KMS-11 (cell line): ENCODE results near the gene SH3TC1.

Source experiments
- H2AFZ ChIP-seq: fragments of 200-600 bp; sonication (generic); 2 replicates; pipeline ENCODE4 v1.6.1; 2016; ENCODE audit warnings: antibody characterized with exemption, mixed run types, low read depth
- H3K27ac ChIP-seq: fragments of 200-600 bp; sonication (generic); 2 replicates; pipeline ENCODE4 v1.6.1; 2016; ENCODE audit warnings: mild to moderate bottlenecking, mixed run types
- H3K27me3 ChIP-seq: fragments of 200-600 bp; sonication (generic); 2 replicates; pipeline ENCODE4 v1.6.1; 2017; ENCODE audit warnings: mild to moderate bottlenecking, low read depth, mixed run types, moderate library complexity; ENCODE audit not compliant: insufficient read depth
- H3K36me3 ChIP-seq: fragments of 200-600 bp; sonication (generic); 2 replicates; pipeline ENCODE4 v1.6.1; 2017; ENCODE audit warnings: mild to moderate bottlenecking, mixed run types; ENCODE audit not compliant: insufficient read depth
- H3K4me1 ChIP-seq: fragments of 200-600 bp; sonication (generic); 2 replicates; pipeline ENCODE4 v1.6.1; 2016; ENCODE audit warnings: mild to moderate bottlenecking, low read depth, mixed run types; ENCODE audit not compliant: poor library complexity, severe bottlenecking
- H3K4me2 ChIP-seq: fragments of 200-600 bp; sonication (generic); 2 replicates; pipeline ENCODE4 v1.7.0; 2016; ENCODE audit warnings: mild to moderate bottlenecking, mixed run types
- H3K4me3 ChIP-seq: fragments of 200-600 bp; sonication (generic); IDR thresholded peaks from 2 replicates; pipeline ENCODE4 v1.6.1; 2017; ENCODE audit warnings: low read depth, low read length, mixed read lengths; ENCODE audit not compliant: insufficient read depth
- H3K79me2 ChIP-seq: fragments of 200-600 bp; sonication (generic); 2 replicates; pipeline ENCODE4 v1.6.1; 2016; ENCODE audit warnings: low read depth, mixed run types; ENCODE audit not compliant: insufficient read depth
- H3K9ac ChIP-seq: fragments of 200-600 bp; sonication (generic); 2 replicates; pipeline ENCODE4 v1.6.1; 2016; ENCODE audit warnings: mild to moderate bottlenecking, mixed run types
- H4K20me1 ChIP-seq: fragments of 200-600 bp; sonication (generic); 2 replicates; pipeline ENCODE4 v1.6.1; 2016; ENCODE audit warnings: mild to moderate bottlenecking, mixed run types; ENCODE audit not compliant: insufficient read depth
- CTCF ChIP-seq: fragments of 200-600 bp; sonication (generic); conservative IDR thresholded peaks from 2 replicates; pipeline ENCODE4 v1.6.1; 2017; ENCODE audit warnings: low read depth, mild to moderate bottlenecking, antibody characterized with exemption, low read length, moderate library complexity, mixed read lengths

Gene SH3TC1

GRCh38 chr4:8185930-8186329, 13.2 kb upstream of the SH3TC1 start:
- no peaks in the 10 kb centered on the region for H3K36me3 ChIP-seq
- no peak for TF ChIP-seq CTCF
- H3K27ac ChIP-seq = no peak overlapping the region
- no peak overlapping the region for H3K9ac ChIP-seq
- H3K4me1 ChIP-seq = no peaks in the 10 kb centered on the region
- no peak overlapping the region for H3K4me2 ChIP-seq
- H4K20me1 ChIP-seq = no peaks in the 10 kb centered on the region
- H3K4me3 ChIP-seq = no peak overlapping the region
- no peaks in the 10 kb centered on the region for H3K79me2 ChIP-seq
- no peaks in the 10 kb centered on the region for H3K27me3 ChIP-seq
- no peak overlapping the region for H2AFZ ChIP-seq

GRCh38 chr4:8188085-8188484, 11.0 kb upstream of the SH3TC1 start:
- H3K9ac ChIP-seq = no peak overlapping the region
- no peaks in the 10 kb centered on the region for H4K20me1 ChIP-seq
- no peak overlapping the region for H3K4me3 ChIP-seq
- H3K4me2 ChIP-seq = no peak overlapping the region
- H2AFZ ChIP-seq = no peak overlapping the region
- H3K27ac ChIP-seq = no peak overlapping the region
- no peaks in the 10 kb centered on the region for H3K79me2 ChIP-seq
- no peaks in the 10 kb centered on the region for H3K4me1 ChIP-seq
- no peak for TF ChIP-seq CTCF
- H3K36me3 ChIP-seq = no peaks in the 10 kb centered on the region
- H3K27me3 ChIP-seq = no peaks in the 10 kb centered on the region

- Histone ChIP-seq H3K4me1 (no peaks in the 10 kb centered on the region), H3K4me2 (no peak overlapping the region), H3K4me3 (no peak overlapping the region), H4K20me1 (no peaks in the 10 kb centered on the region), H3K79me2 (no peaks in the 10 kb centered on the region), H3K27ac (no peak overlapping the region), H3K27me3 (no peaks in the 10 kb centered on the region), H2AFZ (no peak overlapping the region), H3K9ac (no peak overlapping the region), H3K36me3 (no peaks in the 10 kb centered on the region)
- no peak for TF ChIP-seq CTCF
Observed at GRCh38 chr4:8188743-8189550, 10.1 kb upstream of the SH3TC1 start.

- Histone ChIP-seq H3K9ac (no peak overlapping the region), H3K4me3 (no peak overlapping the region), H4K20me1 (no peaks in the 10 kb centered on the region), H3K4me2 (no peak overlapping the region), H3K79me2 (no peaks in the 10 kb centered on the region), H3K27me3 (no peaks in the 10 kb centered on the region), H2AFZ (no peak overlapping the region), H3K36me3 (no peaks in the 10 kb centered on the region), H3K27ac (no peak overlapping the region), H3K4me1 (no peaks in the 10 kb centered on the region)
- no peak for TF ChIP-seq CTCF
Observed at GRCh38 chr4:8189551-8190466, 9.3 kb upstream of the SH3TC1 start.
